VCaP (cell line): Measurements from ENCODE around the gene SH3RF1.

Source experiments
- H3K27ac ChIP-seq: fragments of 450-650 bp; 2 replicates; pipeline ENCODE4 v1.5.1; 2017
- TF ChIP-seq, protein P1 (sequence below): fragments of 450-650 bp; conservative IDR thresholded peaks from 2 replicates; pipeline ENCODE4 v1.5.1; 2017; ENCODE audit warnings: mild to moderate bottlenecking, moderate library complexity

Gene SH3RF1

GRCh38 chr4:169270810-169271691 is at the start of gene SH3RF1:
TSS of gene SH3RF1 (minus strand) at chr4:169270956. CDS start at chr4:169269212, 1,744 bp downstream.
- H3K27ac ChIP-seq: peak within 1 kb of the TSS; percentile 99
- TF ChIP-seq, protein P1, sequence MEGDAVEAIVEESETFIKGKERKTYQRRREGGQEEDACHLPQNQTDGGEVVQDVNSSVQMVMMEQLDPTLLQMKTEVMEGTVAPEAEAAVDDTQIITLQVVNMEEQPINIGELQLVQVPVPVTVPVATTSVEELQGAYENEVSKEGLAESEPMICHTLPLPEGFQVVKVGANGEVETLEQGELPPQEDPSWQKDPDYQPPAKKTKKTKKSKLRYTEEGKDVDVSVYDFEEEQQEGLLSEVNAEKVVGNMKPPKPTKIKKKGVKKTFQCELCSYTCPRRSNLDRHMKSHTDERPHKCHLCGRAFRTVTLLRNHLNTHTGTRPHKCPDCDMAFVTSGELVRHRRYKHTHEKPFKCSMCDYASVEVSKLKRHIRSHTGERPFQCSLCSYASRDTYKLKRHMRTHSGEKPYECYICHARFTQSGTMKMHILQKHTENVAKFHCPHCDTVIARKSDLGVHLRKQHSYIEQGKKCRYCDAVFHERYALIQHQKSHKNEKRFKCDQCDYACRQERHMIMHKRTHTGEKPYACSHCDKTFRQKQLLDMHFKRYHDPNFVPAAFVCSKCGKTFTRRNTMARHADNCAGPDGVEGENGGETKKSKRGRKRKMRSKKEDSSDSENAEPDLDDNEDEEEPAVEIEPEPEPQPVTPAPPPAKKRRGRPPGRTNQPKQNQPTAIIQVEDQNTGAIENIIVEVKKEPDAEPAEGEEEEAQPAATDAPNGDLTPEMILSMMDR: peak; percentile 69

GRCh38 chr4:169315530-169316343 is 45.0 kb upstream of the SH3RF1 start:
- TF ChIP-seq, protein P1: no peak
- H3K27ac ChIP-seq: peak overlapping the region; percentile 96

DNA sequence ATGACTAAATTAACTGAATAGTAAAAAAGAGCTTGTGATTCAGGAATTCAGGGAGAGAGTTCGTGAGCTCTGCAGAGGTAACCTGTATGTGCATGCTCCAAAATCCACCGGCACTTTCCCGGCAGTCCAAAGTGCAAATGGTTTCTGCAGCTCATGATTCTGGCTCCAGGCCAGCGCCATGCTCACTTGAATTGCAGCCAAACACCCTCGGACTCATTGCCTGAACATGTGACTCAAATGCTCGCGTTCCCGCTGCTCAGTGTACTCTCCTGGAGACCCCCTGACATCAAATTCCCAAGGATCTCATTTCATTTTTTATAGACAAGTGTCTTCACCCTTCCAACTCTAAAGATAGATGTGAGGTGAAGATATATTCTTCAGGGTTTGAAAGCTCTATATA is 44.1 kb upstream of the SH3RF1 start:
- TF ChIP-seq, protein P1: no peak
- peak overlapping the region; percentile 96 for H3K27ac ChIP-seq

DNA sequence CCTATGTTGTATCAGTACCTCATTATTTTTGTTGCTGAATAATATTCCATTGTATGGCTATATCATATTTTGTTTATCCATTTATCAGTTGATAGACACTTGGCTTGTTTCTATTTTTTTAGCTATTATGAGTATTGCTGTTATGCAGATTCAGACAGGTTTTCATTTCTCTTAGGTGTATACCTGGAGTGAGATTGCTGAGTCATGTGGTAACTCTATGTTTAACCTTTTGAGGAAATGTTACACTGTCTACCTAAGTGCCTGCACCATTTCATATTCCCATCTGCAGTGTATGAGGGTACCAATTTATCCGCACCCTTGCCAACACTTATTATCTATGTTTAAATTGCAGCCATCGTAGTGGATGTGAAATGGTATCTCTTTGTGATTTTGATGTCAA is 43.0 kb upstream of the SH3RF1 start:
- TF ChIP-seq, protein P1: no peak
- H3K27ac ChIP-seq: peak overlapping the region; percentile 96

DNA sequence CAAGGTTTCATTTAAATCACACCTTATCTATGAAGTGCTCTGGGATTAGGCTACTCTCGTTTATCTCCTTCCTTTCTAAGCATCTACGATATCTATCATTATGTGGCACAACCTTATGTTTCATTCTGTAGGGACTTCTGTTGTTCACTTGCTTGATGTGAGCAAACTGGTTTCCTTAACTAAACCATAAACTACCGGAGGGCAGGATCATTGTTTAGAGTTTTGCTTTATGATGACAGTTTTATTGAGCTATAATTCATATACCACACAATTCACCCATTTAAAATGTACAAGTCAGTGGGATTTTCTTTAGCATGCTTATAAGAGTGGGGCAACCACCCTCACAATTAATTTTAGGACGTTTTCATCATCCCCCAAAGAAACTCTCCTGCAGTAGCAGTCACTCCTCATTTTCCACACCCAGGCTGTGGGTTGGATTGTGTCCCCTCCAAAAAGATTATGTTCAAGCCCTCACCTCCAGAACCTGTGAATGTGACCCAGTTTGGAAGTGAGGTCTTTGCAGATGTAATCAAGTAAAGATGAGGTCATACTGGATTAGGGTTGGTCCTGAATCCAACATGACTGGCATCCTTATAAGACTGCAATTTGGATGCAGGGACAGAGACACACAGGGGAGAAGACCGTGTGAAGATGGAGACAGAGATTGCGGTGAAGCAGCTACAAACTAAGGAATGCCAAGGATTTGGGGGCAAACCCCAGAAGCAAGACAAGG is 42.1 kb upstream of the SH3RF1 start:
- peak overlapping the region; percentile 96 for H3K27ac ChIP-seq
- TF ChIP-seq, protein P1: no peak

DNA sequence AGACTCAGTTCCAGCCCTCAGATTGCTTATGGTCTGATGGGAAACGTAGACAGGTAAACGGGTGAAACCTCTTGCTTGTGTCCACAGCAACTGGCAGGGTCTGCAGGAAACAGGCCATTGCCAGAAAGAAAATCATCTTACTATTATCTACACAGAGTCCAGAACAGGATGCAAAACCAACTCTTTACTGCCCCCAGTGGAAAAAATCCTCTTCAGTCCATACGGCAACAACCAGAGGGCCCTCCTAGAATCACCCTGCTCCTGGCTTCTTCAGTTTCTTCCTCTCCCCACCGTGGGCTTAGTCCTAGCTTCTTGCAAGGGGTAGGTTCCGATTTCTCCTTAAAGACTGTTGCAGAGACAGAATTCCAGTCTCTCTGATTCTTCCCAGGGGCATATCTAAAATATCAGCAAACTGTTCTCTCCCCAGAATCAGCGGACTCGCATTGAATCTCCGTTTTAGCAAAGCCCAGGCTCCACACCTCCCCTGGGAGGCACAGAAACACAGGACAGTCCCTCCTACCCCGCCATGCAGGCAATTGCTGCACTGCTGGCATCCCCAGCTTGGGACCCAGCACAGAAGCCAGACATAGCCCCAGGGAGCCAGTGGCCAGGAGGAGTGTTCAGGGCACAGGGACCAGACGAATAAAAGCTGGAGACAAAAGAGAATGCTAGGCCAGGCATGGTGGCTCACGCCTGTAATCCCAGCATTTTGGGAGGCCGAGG is 41.0 kb upstream of the SH3RF1 start:
- peak overlapping the region; percentile 96 for H3K27ac ChIP-seq
- TF ChIP-seq, protein P1: peak; percentile 58
